ENCODE data around the gene MAOA. TPM values are rescaled to one million over a fixed set of nuclear protein-coding genes. Genes with fewer than 3 reads are reported as not detected.
A peak's percentile ranks its signal among the peaks of the same experiment; 100 is the strongest.
"Not testable (repeated sequence)": the region's sequence is repeated elsewhere in the genome, so short reads cannot be mapped to it uniquely, and the experiment has no call there.

MAOA gene
- total RNA-seq, 1 experiment from 2014 or later = 2.7 TPM

- DNase-seq (ENCODE audit: low spot score) = peak; percentile 35
These were observed 61.1 kb downstream of the MAOA start for GRCh38 chrX:43717161-43717560.

- no peak for DNase-seq (ENCODE audit: low spot score)
These were observed 62.0 kb downstream of the MAOA start for GRCh38 chrX:43718081-43718480.

- no peak for DNase-seq (ENCODE audit: low spot score)
These were observed 62.4 kb downstream of the MAOA start for GRCh38 chrX:43718546-43718945.

GRCh38 chrX:43718956-43719355 is 62.9 kb downstream of the MAOA start:
- peak; percentile 36 for DNase-seq (ENCODE audit: low spot score)

- no peak for DNase-seq (ENCODE audit: low spot score)
These were observed 64.0 kb downstream of the MAOA start for GRCh38 chrX:43720082-43720481.

GRCh38 chrX:43720961-43721360 is 64.9 kb downstream of the MAOA start:
- no peak for DNase-seq (ENCODE audit: low spot score)

GRCh38 chrX:43725227-43725626 is 69.1 kb downstream of the MAOA start:
- DNase-seq (ENCODE audit: low spot score) = not testable (repeated sequence)

- DNase-seq (ENCODE audit: low spot score) = not testable (repeated sequence)
These were observed 71.2 kb downstream of the MAOA start for GRCh38 chrX:43727254-43727653.

- DNase-seq (ENCODE audit: low spot score) = no peak
These were observed 71.9 kb downstream of the MAOA start for GRCh38 chrX:43728002-43728401.

GRCh38 chrX:43728966-43729365 is 72.9 kb downstream of the MAOA start:
- no peak for DNase-seq (ENCODE audit: low spot score)

GRCh38 chrX:43731086-43731485 is 75.0 kb downstream of the MAOA start:
- no peak for DNase-seq (ENCODE audit: low spot score)

- no peak for DNase-seq (ENCODE audit: low spot score)
These were observed 77.6 kb downstream of the MAOA start for GRCh38 chrX:43733699-43734098.

- no peak for DNase-seq (ENCODE audit: low spot score)
These were observed 78.3 kb downstream of the MAOA start for GRCh38 chrX:43734444-43734843.

- DNase-seq (ENCODE audit: low spot score) = no peak
These were observed 79.4 kb downstream of the MAOA start for GRCh38 chrX:43735534-43735933.

- DNase-seq (ENCODE audit: low spot score) = no peak
These were observed 79.9 kb downstream of the MAOA start for GRCh38 chrX:43735957-43736356.

GRCh38 chrX:43741843-43742573 is 85.9 kb downstream of the MAOA start:
- DNase-seq (ENCODE audit: low spot score) = no peak

- no peak for DNase-seq (ENCODE audit: low spot score)
These were observed 87.2 kb downstream of the MAOA start for GRCh38 chrX:43743100-43743822.

- no peak for DNase-seq (ENCODE audit: low spot score)
These were observed 88.2 kb downstream of the MAOA start for GRCh38 chrX:43744284-43744683.

GRCh38 chrX:43745938-43746721 is 90.0 kb downstream of the MAOA start:
- DNase-seq (ENCODE audit: low spot score) = no peak

- DNase-seq (ENCODE audit: low spot score) = no peak
These were observed 91.4 kb downstream of the MAOA start for GRCh38 chrX:43747476-43747875.

GRCh38 chrX:43750248-43750676 is 94.2 kb downstream of the MAOA start:
- DNase-seq (ENCODE audit: low spot score) = peak; percentile 69

GRCh38 chrX:43753637-43754036 is 97.5 kb downstream of the MAOA start:
- no peak for DNase-seq (ENCODE audit: low spot score)
